A673 (cell line): Measurements from ENCODE around the gene MEIKIN.

Source experiments
- EZH2 ChIP-seq: fragments of 200-600 bp; sonication (generic); IDR thresholded peaks from 2 replicates; pipeline ENCODE4 v1.6.1; 2017; ENCODE audit warnings: borderline replicate concordance, low read depth, mild to moderate bottlenecking, mixed read lengths, antibody characterized with exemption, low read length; ENCODE audit not compliant: poor library complexity, severe bottlenecking
- TF ChIP-seq, protein P1 (sequence below): fragments of 300-800, 200-600 bp; sonication (generic); conservative IDR thresholded peaks from 2 replicates; pipeline ENCODE4 v1.5.1; 2017; ENCODE audit warnings: low read depth, mild to moderate bottlenecking, antibody characterized with exemption, low read length, moderate library complexity, mixed read lengths

DNA sequence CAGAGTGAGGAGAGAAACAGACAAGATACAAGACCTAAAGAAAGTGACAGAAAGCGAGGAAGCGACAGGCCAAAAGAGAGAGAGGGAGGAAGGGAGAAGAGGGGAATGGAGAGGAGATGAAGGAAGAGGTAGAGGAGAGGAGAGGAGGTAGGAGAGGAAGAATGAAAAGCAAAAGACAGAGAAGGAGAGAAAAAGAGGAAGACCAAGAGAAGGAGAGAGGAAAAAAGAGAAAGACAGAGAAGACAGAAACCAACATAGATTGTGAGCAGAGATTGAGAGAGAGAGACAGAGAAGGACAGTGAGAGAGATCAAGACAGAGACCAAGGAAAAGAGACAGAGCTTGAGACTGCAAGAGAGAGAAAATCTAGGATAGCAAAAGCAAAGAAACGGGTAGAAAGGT is 90.0 kb downstream of the MEIKIN start:
- TF ChIP-seq, protein P1, sequence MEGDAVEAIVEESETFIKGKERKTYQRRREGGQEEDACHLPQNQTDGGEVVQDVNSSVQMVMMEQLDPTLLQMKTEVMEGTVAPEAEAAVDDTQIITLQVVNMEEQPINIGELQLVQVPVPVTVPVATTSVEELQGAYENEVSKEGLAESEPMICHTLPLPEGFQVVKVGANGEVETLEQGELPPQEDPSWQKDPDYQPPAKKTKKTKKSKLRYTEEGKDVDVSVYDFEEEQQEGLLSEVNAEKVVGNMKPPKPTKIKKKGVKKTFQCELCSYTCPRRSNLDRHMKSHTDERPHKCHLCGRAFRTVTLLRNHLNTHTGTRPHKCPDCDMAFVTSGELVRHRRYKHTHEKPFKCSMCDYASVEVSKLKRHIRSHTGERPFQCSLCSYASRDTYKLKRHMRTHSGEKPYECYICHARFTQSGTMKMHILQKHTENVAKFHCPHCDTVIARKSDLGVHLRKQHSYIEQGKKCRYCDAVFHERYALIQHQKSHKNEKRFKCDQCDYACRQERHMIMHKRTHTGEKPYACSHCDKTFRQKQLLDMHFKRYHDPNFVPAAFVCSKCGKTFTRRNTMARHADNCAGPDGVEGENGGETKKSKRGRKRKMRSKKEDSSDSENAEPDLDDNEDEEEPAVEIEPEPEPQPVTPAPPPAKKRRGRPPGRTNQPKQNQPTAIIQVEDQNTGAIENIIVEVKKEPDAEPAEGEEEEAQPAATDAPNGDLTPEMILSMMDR = no peak
- no peak for TF ChIP-seq EZH2
